Activated naive CD4-positive, alpha-beta T cell treated with anti-CD3 and anti-CD28 coated beads, Interleukin-2, amount 50 U/mL, for 72 hours (primary cell): ENCODE measurements around the gene GHRHR. TPM values are rescaled to one million over a fixed set of nuclear protein-coding genes. Genes with fewer than 3 reads are reported as not detected.

Experiments used
- ATAC-seq, 2 donors: fragments of 150-1000 bp; cut with Tn5 transposase; 2 replicates each; pipeline ENCODE4 v1.10.0; 2021; ENCODE audit warnings: mild to moderate bottlenecking in 2 of 2, moderate library complexity in 2 of 2
- DNase-seq, 2 donors: peaks; one replicate each; pipeline ENCODE4 v3.0.0; 2021 to 2022; ENCODE audit warnings: low spot score in 2 of 2
- H3K27ac Mint-ChIP-seq, 2 donors: one replicate each; pipeline ENCODE4 v1.8.0; 2022; ENCODE audit warnings: mild to moderate bottlenecking in 2 of 2, mixed read lengths in 2 of 2
- H3K36me3 Mint-ChIP-seq, 2 donors: one replicate each; pipeline ENCODE4 v1.8.0; 2022; ENCODE audit warnings: mixed read lengths in 2 of 2
- H3K9me3 Mint-ChIP-seq, 2 donors: one replicate each; pipeline ENCODE4 v1.8.0; 2022; ENCODE audit warnings: mixed read lengths in 2 of 2
- total RNA-seq, 2 donors: library from RNA; stranded (reverse); gene quantifications; one replicate each; pipeline ENCODE4 v1.2.3, GENCODE V29; 2022

Gene GHRHR
- total RNA-seq, 2 donors from 2014 or later = not detected

DNA sequence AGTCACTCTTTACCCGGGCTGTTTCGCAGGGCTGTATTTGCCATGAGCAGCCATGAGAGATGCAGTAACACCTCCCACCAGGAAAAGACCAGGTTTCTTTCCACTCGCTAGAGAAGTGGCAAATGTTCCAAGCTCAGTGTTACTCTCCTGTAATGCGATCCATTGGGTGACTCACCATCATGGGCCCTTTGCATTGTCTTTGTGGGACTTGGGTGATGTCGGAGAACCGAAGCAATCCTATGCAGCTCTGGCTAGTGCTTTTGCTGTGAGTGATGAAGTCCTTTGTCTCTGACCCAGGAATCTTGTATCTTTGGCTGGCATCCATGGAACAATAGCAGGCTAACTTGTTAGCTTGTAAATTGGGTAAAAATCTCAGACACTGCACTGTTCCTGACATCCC, 40.0 kb downstream of the GHRHR start:
- H3K27ac Mint-ChIP-seq = no peak overlapping the region
- H3K36me3 Mint-ChIP-seq = no peaks in the 10 kb centered on the region
- DNase-seq (no peak), ATAC-seq (no peak)
- H3K9me3 Mint-ChIP-seq = no peaks in the 10 kb centered on the region

DNA sequence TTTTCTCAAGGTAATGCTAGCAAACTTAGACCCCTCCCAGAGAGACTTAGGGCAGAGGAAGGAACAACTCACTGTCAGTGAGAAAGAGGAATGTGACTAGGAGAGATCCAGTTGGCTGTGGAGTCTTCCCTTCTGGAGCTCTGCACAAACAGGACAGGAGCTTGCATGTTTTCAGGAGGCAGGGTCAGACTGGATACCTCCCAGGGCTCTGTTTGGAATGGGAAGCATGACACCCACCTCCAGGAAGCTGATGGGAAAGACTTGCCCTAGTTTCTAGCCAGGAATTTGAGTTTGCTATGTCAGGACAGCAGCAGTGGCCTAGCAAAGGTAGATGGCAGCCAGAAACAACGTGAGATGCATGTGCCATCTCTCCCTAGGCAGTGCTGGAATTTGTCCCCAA, 40.6 kb downstream of the GHRHR start:
- H3K9me3 Mint-ChIP-seq = no peaks in the 10 kb centered on the region
- DNase-seq (no peak), ATAC-seq (no peak)
- no peaks in the 10 kb centered on the region for H3K36me3 Mint-ChIP-seq
- H3K27ac Mint-ChIP-seq = no peak overlapping the region

DNA sequence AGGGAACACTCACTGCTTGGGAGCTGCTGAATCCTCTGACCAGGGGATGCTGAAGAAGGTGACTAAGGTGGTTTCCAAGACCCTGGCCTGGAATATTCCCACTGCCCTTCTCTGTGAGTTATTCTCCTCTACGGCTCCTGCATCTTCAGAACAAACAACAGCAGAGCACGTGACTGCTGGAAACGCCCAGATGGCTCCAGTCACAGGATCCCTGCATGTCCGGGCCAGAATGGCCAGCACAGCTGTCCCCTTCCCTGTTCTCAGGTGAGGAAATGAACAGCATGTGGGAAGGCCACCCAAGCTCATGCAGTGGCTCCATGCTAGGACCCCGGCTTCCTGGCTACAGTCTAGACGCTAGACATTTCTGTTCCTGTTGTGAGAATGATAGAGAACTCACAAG, 43.1 kb downstream of the GHRHR start:
- no peak overlapping the region for H3K27ac Mint-ChIP-seq
- ATAC-seq (no peak), DNase-seq (no peak)
- peaks cover 0 to 6% of the 10 kb centered on the region in 2 donors for H3K9me3 Mint-ChIP-seq
- no peaks in the 10 kb centered on the region for H3K36me3 Mint-ChIP-seq

DNA sequence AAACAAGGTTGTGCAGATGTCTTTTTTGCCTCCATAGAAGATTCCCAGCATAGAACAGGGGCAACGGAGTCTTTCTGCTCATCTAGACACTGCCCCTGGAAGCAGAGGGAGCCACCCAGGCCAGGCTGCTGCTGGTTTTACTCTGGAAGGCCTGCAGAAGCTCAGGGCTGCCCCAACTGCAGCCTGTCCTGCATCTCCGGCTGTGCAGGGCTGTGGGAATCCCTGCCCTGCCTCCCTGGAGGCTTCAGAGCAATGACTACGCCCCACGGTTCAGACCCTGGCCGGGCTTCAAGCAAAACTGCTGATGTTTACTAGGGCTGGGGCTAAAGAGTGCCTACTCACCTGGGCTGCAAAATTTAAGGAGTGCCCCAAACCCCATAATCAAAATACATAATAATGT, 43.9 kb downstream of the GHRHR start:
- no peak overlapping the region for H3K27ac Mint-ChIP-seq

DNA sequence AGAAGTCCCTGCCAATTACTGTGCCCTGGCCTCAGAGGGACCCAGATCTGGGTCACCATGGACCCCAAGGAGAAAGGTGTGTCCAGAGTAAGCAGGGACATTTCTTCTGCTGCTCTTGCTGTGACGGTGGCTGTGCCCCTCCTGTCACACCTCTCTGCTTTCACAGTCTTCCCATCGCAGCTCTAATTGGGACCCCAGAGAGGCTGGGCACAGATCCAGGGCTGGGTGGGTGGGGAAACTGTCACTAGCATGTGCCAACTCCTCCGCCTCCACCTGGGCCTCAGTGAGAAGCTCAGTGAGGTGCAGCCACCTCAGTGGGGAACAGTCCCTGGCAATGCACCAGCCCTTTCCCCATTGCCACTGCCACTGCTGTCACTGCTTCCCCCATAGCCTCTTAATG, 51.1 kb downstream of the GHRHR start:
- Mint-ChIP-seq H3K36me3 (no peaks in the 10 kb centered on the region), H3K9me3 (peaks cover 0 to 6% of the 10 kb centered on the region in 2 donors), H3K27ac (no peak overlapping the region)
- no peak for DNase-seq
- no peak for ATAC-seq

More for the DNA sequence above, 43.9 kb downstream of the GHRHR start:
- Mint-ChIP-seq H3K36me3 (no peaks in the 10 kb centered on the region), H3K9me3 (peaks cover 0 to 6% of the 10 kb centered on the region in 2 donors)
- DNase-seq = no peak
- no peak for ATAC-seq

DNA sequence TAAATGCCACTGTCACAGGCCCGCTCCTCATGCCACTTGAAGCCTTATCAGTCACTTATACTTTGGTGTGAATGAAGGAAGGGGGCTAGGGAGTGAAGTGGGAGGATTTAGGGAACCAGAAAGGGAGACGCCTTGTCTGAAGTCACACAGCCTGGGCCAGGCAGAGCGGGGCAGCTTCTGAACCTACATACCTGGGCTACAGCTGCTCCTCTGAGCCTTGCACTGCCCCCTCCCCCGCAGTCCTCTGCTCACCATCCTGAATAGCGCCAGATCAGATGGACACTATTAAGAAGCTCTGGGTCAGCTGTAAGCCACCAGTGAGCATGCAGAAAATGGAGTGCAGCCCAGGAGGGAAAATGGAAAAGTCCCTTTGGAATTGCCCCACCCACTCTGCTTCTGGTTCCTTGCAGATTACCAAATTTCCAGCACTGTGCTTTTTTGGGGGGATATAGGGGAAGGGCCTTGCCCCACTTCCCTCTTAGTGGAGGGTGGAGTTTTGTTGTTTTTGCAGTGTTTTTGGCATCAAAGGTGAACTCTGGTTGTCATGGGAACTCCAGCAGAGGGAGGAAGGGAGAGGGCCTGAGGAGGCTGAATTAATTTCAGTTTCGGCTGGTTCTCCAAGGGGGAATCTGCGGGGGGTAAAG, 53.4 kb downstream of the GHRHR start:
- H3K36me3 Mint-ChIP-seq = no peaks in the 10 kb centered on the region

DNA sequence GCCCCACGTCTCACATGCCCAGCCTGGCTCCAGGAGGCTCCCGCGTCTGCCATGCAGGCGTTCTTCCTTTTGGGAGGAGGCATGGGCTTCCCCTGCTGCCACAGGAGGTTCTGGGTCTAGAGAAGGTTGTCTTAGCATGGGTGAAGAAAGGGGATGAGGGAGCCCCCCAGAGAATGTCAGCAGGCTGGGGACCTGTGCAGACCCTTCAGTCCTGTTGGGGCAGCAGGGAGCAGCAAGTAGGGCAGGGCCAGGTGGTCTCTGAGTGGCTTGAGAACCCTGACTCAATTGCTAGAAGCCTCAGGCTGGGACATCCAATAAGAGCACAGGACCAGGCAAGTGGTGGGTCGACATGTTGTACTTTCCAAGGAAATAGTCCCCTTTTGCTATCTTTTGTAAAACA, 54.0 kb downstream of the GHRHR start:
- ATAC-seq (no peak), DNase-seq (no peak)
- Mint-ChIP-seq H3K36me3 (no peaks in the 10 kb centered on the region), H3K9me3 (no peaks in the 10 kb centered on the region), H3K27ac (no peak overlapping the region)

More for the DNA sequence above, 53.4 kb downstream of the GHRHR start:
- ATAC-seq = no peak
- DNase-seq = no peak
- Mint-ChIP-seq H3K9me3 (no peaks in the 10 kb centered on the region), H3K27ac (no peak overlapping the region)

DNA sequence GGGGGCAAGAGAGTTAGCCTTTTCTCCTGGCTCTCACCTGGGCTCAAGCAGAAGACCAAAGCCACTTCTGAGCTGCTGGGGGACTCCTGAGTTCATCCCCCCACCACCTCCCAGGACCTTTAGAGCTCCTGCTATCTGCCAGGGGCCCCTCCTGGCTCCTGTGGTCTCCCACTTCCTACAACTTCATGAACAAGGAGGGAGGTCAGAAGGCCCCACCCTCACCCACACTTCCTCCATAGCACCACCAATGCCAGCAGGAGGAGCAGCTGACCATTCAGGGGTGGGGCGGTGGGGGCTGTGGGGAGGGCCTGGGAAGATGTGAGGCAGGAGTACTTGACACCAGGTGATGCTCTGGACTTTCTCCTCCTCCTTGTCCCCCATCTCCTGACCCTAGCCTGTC, 55.8 kb downstream of the GHRHR start:
- peaks cover 0 to 8% of the 10 kb centered on the region in 2 donors for H3K9me3 Mint-ChIP-seq
- no peak for ATAC-seq
- DNase-seq = no peak
- H3K27ac Mint-ChIP-seq = no peak overlapping the region
- H3K36me3 Mint-ChIP-seq = peaks cover 0 to 6% of the 10 kb centered on the region in 2 donors

DNA sequence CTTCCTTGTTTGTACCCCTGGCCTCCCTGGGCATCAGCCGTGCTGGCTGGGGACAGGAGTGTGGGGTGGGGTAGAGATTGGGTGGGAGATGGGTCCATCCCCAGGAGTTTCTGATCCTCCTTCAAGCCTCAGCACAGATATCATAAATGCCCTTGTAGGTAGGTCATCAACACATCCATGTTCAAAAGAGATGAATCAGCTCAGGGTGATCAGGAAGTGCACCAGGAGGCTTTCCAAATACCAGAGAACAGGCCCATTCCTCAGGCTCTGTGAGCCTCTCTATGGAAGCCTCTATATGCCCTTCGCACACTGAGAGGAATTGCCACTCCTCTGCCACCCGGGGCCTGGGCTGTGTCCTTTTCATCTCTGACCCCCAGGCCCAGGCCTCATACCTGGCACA, 56.4 kb downstream of the GHRHR start:
- Mint-ChIP-seq H3K27ac (no peak overlapping the region), H3K36me3 (peaks cover 0 to 10% of the 10 kb centered on the region in 2 donors), H3K9me3 (peaks cover 0 to 11% of the 10 kb centered on the region in 2 donors)
- DNase-seq (no peak), ATAC-seq (no peak)

GRCh38 chr7:31020652-31021051, 56.9 kb downstream of the GHRHR start:
- peaks cover 0 to 10% of the 10 kb centered on the region in 2 donors for H3K36me3 Mint-ChIP-seq
- DNase-seq (no peak), ATAC-seq (no peak)
- H3K9me3 Mint-ChIP-seq = peaks cover 0 to 11% of the 10 kb centered on the region in 2 donors
- peak overlapping the region in 1 of 2 donors; percentile 31 for H3K27ac Mint-ChIP-seq

DNA sequence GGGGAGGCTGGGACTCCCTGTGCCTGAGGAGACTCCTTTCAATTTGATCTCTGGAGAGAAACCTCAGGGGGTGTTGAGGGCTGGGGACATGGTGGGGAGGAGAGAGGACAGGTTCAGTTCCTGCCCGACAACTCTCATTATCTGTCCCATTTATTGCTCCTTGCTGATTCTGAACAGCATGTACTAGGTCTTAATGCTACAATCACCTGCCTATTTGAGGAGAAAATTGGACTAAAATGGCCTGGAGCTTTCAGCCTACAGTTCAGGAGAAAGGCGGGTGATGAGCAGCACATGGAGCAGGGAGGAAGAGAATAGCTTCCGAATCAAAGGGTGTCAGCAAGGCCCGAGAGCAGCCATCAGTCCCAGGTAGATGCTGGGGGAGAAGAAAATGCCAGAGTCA, 58.4 kb downstream of the GHRHR start:
- H3K36me3 Mint-ChIP-seq = peaks cover 0 to 10% of the 10 kb centered on the region in 2 donors

GRCh38 chr7:31022726-31023125, 59.0 kb downstream of the GHRHR start:
- peaks cover 0 to 10% of the 10 kb centered on the region in 2 donors for H3K36me3 Mint-ChIP-seq
- ATAC-seq (no peak), DNase-seq (no peak)
- H3K9me3 Mint-ChIP-seq = peaks cover 0 to 11% of the 10 kb centered on the region in 2 donors
- H3K27ac Mint-ChIP-seq = peak overlapping the region; percentile 10 to 82

More for the DNA sequence above, 58.4 kb downstream of the GHRHR start:
- DNase-seq = no peak
- Mint-ChIP-seq H3K9me3 (peaks cover 0 to 11% of the 10 kb centered on the region in 2 donors), H3K27ac (no peak overlapping the region)
- no peak for ATAC-seq

- ATAC-seq (peak; percentile 75 to 83), DNase-seq (no peak)
- peak overlapping the region; percentile 35 to 85 for H3K27ac Mint-ChIP-seq
These were observed 60.1 kb downstream of the GHRHR start for GRCh38 chr7:31023877-31024276.

DNA sequence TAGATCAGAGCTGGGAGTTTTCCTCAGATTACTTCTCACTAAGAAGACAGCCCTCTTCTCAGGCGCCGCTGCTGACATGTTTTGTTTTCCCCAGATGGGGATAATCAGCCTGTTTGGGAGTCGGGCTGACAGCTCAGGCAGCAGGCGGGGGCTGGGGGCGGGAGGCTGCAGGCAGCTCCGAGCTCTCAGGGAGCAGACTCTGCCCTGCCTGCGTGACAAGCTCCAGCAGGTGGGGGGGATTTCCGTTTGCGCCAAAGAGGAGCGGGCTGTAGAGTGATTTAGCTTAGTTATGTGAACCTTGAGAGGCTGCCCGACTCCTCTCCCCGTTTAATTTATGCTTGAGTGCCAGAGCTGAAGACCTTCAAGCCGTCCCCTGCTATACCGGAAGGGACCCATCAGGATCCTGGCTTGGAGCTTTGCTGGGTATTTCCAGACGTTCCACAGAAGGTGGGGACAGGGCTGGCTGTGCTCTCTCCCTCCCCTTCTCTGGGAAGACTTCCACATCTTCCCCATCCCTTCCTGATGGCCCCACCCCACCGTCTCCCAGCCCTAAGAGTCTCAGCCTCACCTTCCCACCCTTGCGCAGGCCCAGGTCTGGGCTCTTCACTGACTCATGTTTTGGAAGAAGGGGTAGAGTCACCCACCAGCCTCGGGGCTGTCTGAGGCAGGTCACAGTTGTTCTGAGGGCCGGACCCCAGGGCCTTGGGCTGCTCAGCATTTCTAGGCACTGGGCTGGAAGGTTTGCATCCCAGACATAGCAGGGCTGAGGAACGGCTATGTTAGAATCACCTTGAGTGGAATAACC, 63.6 kb downstream of the GHRHR start:
- no peak for DNase-seq
- Mint-ChIP-seq H3K27ac (peak overlapping the region in 1 of 2 donors; percentile 33), H3K9me3 (peaks cover 0 to 11% of the 10 kb centered on the region in 2 donors)

More at GRCh38 chr7:31023877-31024276, 60.1 kb downstream of the GHRHR start:
- H3K36me3 Mint-ChIP-seq = peaks cover 0 to 10% of the 10 kb centered on the region in 2 donors
- H3K9me3 Mint-ChIP-seq = peaks cover 0 to 11% of the 10 kb centered on the region in 2 donors

DNA sequence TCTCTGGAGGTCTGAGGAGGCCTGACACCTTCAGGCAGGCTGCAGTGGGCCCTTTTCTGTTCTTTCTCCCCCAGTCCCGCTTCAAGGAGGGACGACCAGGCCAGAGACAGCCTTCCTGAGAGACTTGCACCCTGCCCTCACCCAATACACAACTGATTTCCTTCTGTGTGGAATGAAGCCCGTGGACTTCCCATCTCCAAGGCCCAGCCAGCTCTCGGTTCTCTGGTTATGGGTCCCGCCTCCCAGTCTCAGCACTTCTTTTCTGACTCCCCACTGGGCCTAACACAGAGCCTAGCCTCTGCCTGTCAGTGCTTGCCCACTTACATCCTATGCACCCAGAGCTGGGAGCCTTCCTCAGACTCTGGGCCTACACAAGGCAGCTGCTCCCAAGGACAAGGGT, 64.3 kb downstream of the GHRHR start:
- no peak for ATAC-seq
- no peak overlapping the region for H3K27ac Mint-ChIP-seq
- H3K36me3 Mint-ChIP-seq = peaks cover 0 to 10% of the 10 kb centered on the region in 2 donors
- no peak for DNase-seq
- peaks cover 0 to 11% of the 10 kb centered on the region in 2 donors for H3K9me3 Mint-ChIP-seq

More for the DNA sequence above, 63.6 kb downstream of the GHRHR start:
- peaks cover 0 to 10% of the 10 kb centered on the region in 2 donors for H3K36me3 Mint-ChIP-seq
- ATAC-seq = no peak

GRCh38 chr7:31028417-31028992, 64.8 kb downstream of the GHRHR start:
- no peak for ATAC-seq
- peaks cover 0 to 11% of the 10 kb centered on the region in 2 donors for H3K9me3 Mint-ChIP-seq
- DNase-seq = no peak
- peaks cover 0 to 10% of the 10 kb centered on the region in 2 donors for H3K36me3 Mint-ChIP-seq
- no peak overlapping the region for H3K27ac Mint-ChIP-seq
